ENCODE results near the gene EPO.

The EPO gene

DNA sequence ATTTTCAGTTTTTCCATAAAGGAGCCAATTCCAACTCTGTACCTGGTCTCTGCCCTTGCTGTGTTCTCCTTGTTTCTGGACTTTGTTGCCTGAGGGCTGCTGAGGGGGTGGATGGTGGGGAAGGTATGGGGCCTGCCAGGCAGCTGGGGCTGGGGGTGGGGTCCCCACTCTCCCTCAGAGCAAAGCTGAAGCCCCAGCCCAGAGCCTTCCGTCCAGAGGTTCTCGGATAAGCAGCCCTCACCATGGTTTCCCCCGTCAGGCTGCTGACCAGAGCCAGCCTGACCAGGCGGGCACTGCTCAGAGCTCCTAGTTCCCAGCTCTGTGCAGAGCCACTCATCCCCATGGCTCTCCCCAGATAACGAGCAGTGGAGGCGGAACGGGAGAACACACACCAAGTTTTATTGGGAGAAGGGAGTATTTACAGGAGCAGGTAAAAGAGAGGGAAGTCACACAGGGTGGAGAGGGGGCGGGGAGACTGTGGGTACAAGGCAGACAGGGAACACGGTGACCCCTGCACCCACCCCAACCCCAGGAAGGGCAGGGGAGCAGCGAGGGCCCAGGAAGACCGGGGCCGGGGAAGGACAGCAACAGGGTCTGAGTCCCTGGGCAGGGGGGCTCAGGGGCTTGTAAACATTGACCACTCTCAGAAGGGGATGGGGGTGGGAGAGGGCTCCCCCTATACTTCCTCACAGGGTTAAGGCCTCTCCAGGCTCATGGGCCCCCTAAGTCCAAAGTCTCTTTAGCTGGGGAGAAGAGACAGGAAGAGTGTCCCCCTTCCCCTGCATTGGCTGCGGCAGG lies 40.9 kb upstream of the EPO start:
- Histone ChIP-seq H3K27me3 (ENCODE audit: insufficient read depth, low read length, poor library complexity) (no peaks in the 10 kb centered on the region), H2AK5ac (ENCODE audit: low read length) (no peak overlapping the region), H3K4me3 (ENCODE audit: low read length) (no peak overlapping the region), H4K8ac (ENCODE audit: low read depth, low read length) (no peak overlapping the region), H3K36me3 (ENCODE audit: control insufficient read depth, insufficient read depth, low read length) (peaks cover 13% of the 10 kb centered on the region), H2BK120ac (ENCODE audit: low read depth, low read length) (no peak overlapping the region), H3K23ac (ENCODE audit: low read length) (no peak overlapping the region), H2BK5ac (ENCODE audit: low read length) (no peak overlapping the region), H3K4ac (ENCODE audit: low read depth, low read length) (no peak overlapping the region), H3K9ac (ENCODE audit: low read length) (no peak overlapping the region), H3K56ac (ENCODE audit: low read length) (no peak overlapping the region), H3K18ac (ENCODE audit: low read length) (no peak overlapping the region), H3K27ac (ENCODE audit: low read depth, low read length) (no peak overlapping the region), H3K79me2 (ENCODE audit: control insufficient read depth, insufficient read depth, low read length) (peaks cover 4% of the 10 kb centered on the region), H4K5ac (ENCODE audit: low read length) (no peak overlapping the region), H3K4me1 (ENCODE audit: control insufficient read depth, low read depth, low read length) (no peaks in the 10 kb centered on the region), H3K4me2 (ENCODE audit: low read length) (no peak overlapping the region), H2BK15ac (replicated peaks; ENCODE audit: low read depth) (no peak overlapping the region), H3K79me1 (ENCODE audit: low read length) (peaks cover 5% of the 10 kb centered on the region)
- DNase-seq, result no peak
- no CpG with 5 or more reads among the region's 13 CpGs for WGBS (ENCODE audit: extremely low coverage, insufficient coverage, low lambda C conversion rate)

- peaks cover 15% of the 10 kb centered on the region for H3K36me3 ChIP-seq (ENCODE audit: control insufficient read depth, insufficient read depth, low read length)
- no peak for DNase-seq
- WGBS (ENCODE audit: extremely low coverage, insufficient coverage, low lambda C conversion rate), result no CpG with 5 or more reads among the region's 13 CpGs
Measured at GRCh38 chr7:100679927-100680575, 40.2 kb upstream of the EPO start.

DNA sequence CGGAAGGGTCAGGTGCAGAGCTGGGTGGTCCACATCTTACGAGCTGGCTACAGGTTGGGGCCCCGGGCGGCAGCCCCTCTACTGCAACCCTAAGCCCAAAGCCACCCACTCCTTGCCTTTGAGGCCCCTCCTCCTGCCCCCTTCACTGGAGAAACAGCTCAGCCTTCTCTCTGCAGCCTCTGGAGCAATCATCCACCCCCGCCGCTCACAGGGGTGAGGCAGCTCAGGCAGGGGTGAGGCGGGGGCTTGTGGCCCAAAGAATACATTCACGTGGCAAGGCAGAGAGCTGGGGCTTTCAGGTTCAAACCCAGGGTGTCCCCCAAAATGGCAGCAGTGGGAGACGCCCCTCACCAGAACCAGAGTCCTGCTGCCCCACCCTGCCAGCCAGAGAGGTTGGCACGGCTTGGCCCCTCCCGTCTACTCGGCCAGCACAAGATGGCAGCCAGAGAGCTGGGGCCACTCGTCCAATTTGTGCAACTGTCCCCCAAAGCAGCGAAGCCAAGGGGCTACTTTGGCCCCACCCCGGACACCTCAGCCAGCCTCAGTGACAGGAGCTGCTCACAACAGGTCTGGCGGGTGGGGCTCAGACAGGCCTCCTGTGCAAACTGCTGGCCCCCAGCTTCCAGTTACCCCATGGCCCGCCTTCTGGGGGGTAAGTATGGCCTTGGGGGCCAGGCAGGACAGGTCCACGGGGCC lies 39.5 kb upstream of the EPO start:
- H2BK15ac ChIP-seq (replicated peaks; ENCODE audit: low read depth), result no peak overlapping the region
- H3K23ac ChIP-seq (ENCODE audit: low read length), result no peak overlapping the region
- H3K9ac ChIP-seq (ENCODE audit: low read length), result no peak overlapping the region
- no peaks in the 10 kb centered on the region for H3K4me1 ChIP-seq (ENCODE audit: control insufficient read depth, low read depth, low read length)
- no peak overlapping the region for H3K4me2 ChIP-seq (ENCODE audit: low read length)
- H3K56ac ChIP-seq (ENCODE audit: low read length), result no peak overlapping the region
- no peak overlapping the region for H3K27ac ChIP-seq (ENCODE audit: low read depth, low read length)
- H3K79me1 ChIP-seq (ENCODE audit: low read length), result peaks cover 3% of the 10 kb centered on the region
- no peak overlapping the region for H3K4me3 ChIP-seq (ENCODE audit: low read length)
- no peak overlapping the region for H3K4ac ChIP-seq (ENCODE audit: low read depth, low read length)
- no peak overlapping the region for H4K8ac ChIP-seq (ENCODE audit: low read depth, low read length)
- H3K18ac ChIP-seq (ENCODE audit: low read length), result no peak overlapping the region
- DNase-seq, result no peak
- no peak overlapping the region for H2BK5ac ChIP-seq (ENCODE audit: low read length)
- H3K79me2 ChIP-seq (ENCODE audit: control insufficient read depth, insufficient read depth, low read length), result no peaks in the 10 kb centered on the region
- no peak overlapping the region for H2BK120ac ChIP-seq (ENCODE audit: low read depth, low read length)
- H4K5ac ChIP-seq (ENCODE audit: low read length), result no peak overlapping the region
- peaks cover 19% of the 10 kb centered on the region for H3K36me3 ChIP-seq (ENCODE audit: control insufficient read depth, insufficient read depth, low read length)
- WGBS (ENCODE audit: extremely low coverage, insufficient coverage, low lambda C conversion rate), result no CpG with 5 or more reads among the region's 18 CpGs
- H3K27me3 ChIP-seq (ENCODE audit: insufficient read depth, low read length, poor library complexity), result no peaks in the 10 kb centered on the region
- no peak overlapping the region for H2AK5ac ChIP-seq (ENCODE audit: low read length)

More at GRCh38 chr7:100679927-100680575, 40.2 kb upstream of the EPO start:
- Histone ChIP-seq H2BK5ac (ENCODE audit: low read length) (no peak overlapping the region), H3K79me2 (ENCODE audit: control insufficient read depth, insufficient read depth, low read length) (no peaks in the 10 kb centered on the region), H3K18ac (ENCODE audit: low read length) (no peak overlapping the region), H2BK15ac (replicated peaks; ENCODE audit: low read depth) (no peak overlapping the region), H2BK120ac (ENCODE audit: low read depth, low read length) (no peak overlapping the region), H2AK5ac (ENCODE audit: low read length) (no peak overlapping the region), H3K4me2 (ENCODE audit: low read length) (no peak overlapping the region), H3K27me3 (ENCODE audit: insufficient read depth, low read length, poor library complexity) (no peaks in the 10 kb centered on the region), H3K9ac (ENCODE audit: low read length) (no peak overlapping the region), H3K27ac (ENCODE audit: low read depth, low read length) (no peak overlapping the region), H3K56ac (ENCODE audit: low read length) (no peak overlapping the region), H4K5ac (ENCODE audit: low read length) (no peak overlapping the region), H3K4ac (ENCODE audit: low read depth, low read length) (no peak overlapping the region), H4K8ac (ENCODE audit: low read depth, low read length) (no peak overlapping the region), H3K23ac (ENCODE audit: low read length) (no peak overlapping the region), H3K79me1 (ENCODE audit: low read length) (peaks cover 3% of the 10 kb centered on the region), H3K4me1 (ENCODE audit: control insufficient read depth, low read depth, low read length) (no peaks in the 10 kb centered on the region), H3K4me3 (ENCODE audit: low read length) (no peak overlapping the region)

- Histone ChIP-seq H3K9ac (ENCODE audit: low read length) (no peak overlapping the region), H4K8ac (ENCODE audit: low read depth, low read length) (no peak overlapping the region), H2AK5ac (ENCODE audit: low read length) (no peak overlapping the region), H2BK5ac (ENCODE audit: low read length) (no peak overlapping the region), H2BK15ac (replicated peaks; ENCODE audit: low read depth) (no peak overlapping the region), H3K4me2 (ENCODE audit: low read length) (no peak overlapping the region), H3K79me2 (ENCODE audit: control insufficient read depth, insufficient read depth, low read length) (no peaks in the 10 kb centered on the region), H3K27ac (ENCODE audit: low read depth, low read length) (no peak overlapping the region), H3K79me1 (ENCODE audit: low read length) (peaks cover 2% of the 10 kb centered on the region), H3K56ac (ENCODE audit: low read length) (no peak overlapping the region), H3K23ac (ENCODE audit: low read length) (no peak overlapping the region), H3K18ac (ENCODE audit: low read length) (no peak overlapping the region), H3K4me1 (ENCODE audit: control insufficient read depth, low read depth, low read length) (no peaks in the 10 kb centered on the region), H3K27me3 (ENCODE audit: insufficient read depth, low read length, poor library complexity) (no peaks in the 10 kb centered on the region), H2BK120ac (ENCODE audit: low read depth, low read length) (no peak overlapping the region), H3K4me3 (ENCODE audit: low read length) (no peak overlapping the region), H3K4ac (ENCODE audit: low read depth, low read length) (no peak overlapping the region), H3K36me3 (ENCODE audit: control insufficient read depth, insufficient read depth, low read length) (peaks cover 20% of the 10 kb centered on the region), H4K5ac (ENCODE audit: low read length) (no peak overlapping the region)
- no peak for DNase-seq
- no CpG with 5 or more reads among the region's 29 CpGs for WGBS (ENCODE audit: extremely low coverage, insufficient coverage, low lambda C conversion rate)
Measured at GRCh38 chr7:100681491-100682227, 38.6 kb upstream of the EPO start.

DNA sequence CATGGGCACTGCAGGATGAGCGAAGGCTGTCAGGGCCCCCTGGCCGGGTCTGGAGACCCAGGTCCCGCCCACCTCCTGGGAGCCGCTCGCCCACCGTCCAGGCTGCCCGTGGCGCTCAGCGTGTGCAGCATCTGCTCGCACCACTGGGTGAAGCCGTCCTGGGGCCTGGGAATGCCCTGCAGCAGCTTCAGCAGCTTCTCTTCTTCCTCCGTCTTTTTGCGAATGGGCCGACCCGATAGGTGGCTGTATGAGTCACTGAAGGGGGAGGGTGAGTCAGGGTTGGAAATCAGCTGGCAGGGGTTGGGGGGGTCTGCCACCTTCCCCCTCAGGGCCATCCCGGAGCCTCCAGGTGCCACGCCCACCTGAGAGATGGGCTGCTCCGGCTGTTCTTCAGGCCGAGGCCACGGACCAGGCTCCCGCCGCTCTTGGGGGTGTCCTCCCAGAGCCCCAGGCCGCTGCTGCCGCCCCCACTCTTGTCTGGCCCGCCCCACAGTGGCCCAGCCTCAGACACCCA lies 38.0 kb upstream of the EPO start:
- Histone ChIP-seq H2AK5ac (ENCODE audit: low read length) (no peak overlapping the region), H3K27me3 (ENCODE audit: insufficient read depth, low read length, poor library complexity) (no peaks in the 10 kb centered on the region), H4K8ac (ENCODE audit: low read depth, low read length) (no peak overlapping the region), H3K36me3 (ENCODE audit: control insufficient read depth, insufficient read depth, low read length) (peaks cover 20% of the 10 kb centered on the region), H3K79me2 (ENCODE audit: control insufficient read depth, insufficient read depth, low read length) (no peaks in the 10 kb centered on the region), H3K4ac (ENCODE audit: low read depth, low read length) (no peak overlapping the region), H4K5ac (ENCODE audit: low read length) (no peak overlapping the region), H2BK120ac (ENCODE audit: low read depth, low read length) (no peak overlapping the region), H3K4me2 (ENCODE audit: low read length) (no peak overlapping the region), H3K56ac (ENCODE audit: low read length) (no peak overlapping the region), H2BK15ac (replicated peaks; ENCODE audit: low read depth) (no peak overlapping the region), H3K23ac (ENCODE audit: low read length) (no peak overlapping the region), H3K27ac (ENCODE audit: low read depth, low read length) (no peak overlapping the region), H3K4me1 (ENCODE audit: control insufficient read depth, low read depth, low read length) (no peaks in the 10 kb centered on the region), H2BK5ac (ENCODE audit: low read length) (no peak overlapping the region), H3K79me1 (ENCODE audit: low read length) (no peaks in the 10 kb centered on the region), H3K18ac (ENCODE audit: low read length) (no peak overlapping the region), H3K4me3 (ENCODE audit: low read length) (no peak overlapping the region), H3K9ac (ENCODE audit: low read length) (no peak overlapping the region)
- no CpG with 5 or more reads among the region's 25 CpGs for WGBS (ENCODE audit: extremely low coverage, insufficient coverage, low lambda C conversion rate)
- DNase-seq, result no peak
